UCSD-AML1 (cell line): Measurements from ENCODE around the gene CLDN3.
A peak's percentile ranks its signal among the peaks of the same experiment; 100 is the strongest.

ENCODE experiments used
- DNase-seq: peaks from one replicate; lab custom pipeline; 2025; ENCODE audit not compliant: unreplicated experiment; lab: John Stamatoyannopoulos, UW

CLDN3 gene

DNA sequence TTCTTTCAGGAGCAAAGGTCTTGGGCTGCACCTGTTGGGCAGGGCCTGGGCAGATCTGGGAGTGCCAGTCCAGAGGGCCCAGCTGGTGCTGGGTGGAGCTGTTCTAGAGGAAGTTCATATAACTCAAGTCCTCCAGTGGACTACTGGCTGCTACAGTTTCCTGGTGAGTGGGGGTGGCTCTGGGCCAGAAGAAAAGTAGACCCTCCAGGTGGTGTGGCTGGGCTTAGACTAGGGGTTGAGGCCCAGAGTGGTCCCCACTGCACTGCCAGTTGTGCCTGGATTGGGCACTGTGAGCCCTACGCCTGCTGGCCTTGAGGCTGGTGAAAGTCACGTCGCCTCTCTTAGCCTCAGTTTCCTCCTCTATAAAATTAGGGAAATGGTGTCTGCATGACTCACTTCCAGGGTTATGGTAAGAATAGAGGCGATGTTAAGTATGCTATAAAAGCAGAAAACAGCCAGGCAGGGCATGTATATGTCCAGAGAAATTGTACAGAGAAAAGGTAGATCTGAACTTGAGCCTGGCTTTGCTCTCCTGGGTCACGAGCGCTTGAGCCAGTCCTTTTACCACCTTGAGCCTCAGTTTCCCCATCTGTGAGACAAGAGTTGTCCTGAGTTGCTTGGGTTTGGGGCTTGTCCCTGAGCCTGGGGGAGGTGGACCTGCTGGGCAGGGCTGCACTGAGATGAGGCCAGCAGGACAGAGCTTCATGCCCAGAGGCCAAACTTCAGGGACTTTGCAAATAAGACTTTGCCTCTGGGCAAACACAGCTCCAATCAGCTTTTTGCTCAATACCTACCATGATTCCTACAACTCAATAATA lies 3.8 kb upstream of the CLDN3 start:
- DNase-seq: no peak

- DNase-seq: no peak
Measured at GRCh38 chr7:73770860-73771670, 995 bp upstream of the CLDN3 start.

- no peak for DNase-seq
Measured at GRCh38 chr7:73769481-73770001, 529 bp downstream of the CLDN3 start.

GRCh38 chr7:73768641-73769480 lies 1.2 kb downstream of the CLDN3 start:
- no peak for DNase-seq

GRCh38 chr7:73766556-73767229 lies 3.4 kb downstream of the CLDN3 start:
- no peak for DNase-seq

- DNase-seq: no peak
Measured at GRCh38 chr7:73762659-73762999, 7.4 kb downstream of the CLDN3 start.

DNA sequence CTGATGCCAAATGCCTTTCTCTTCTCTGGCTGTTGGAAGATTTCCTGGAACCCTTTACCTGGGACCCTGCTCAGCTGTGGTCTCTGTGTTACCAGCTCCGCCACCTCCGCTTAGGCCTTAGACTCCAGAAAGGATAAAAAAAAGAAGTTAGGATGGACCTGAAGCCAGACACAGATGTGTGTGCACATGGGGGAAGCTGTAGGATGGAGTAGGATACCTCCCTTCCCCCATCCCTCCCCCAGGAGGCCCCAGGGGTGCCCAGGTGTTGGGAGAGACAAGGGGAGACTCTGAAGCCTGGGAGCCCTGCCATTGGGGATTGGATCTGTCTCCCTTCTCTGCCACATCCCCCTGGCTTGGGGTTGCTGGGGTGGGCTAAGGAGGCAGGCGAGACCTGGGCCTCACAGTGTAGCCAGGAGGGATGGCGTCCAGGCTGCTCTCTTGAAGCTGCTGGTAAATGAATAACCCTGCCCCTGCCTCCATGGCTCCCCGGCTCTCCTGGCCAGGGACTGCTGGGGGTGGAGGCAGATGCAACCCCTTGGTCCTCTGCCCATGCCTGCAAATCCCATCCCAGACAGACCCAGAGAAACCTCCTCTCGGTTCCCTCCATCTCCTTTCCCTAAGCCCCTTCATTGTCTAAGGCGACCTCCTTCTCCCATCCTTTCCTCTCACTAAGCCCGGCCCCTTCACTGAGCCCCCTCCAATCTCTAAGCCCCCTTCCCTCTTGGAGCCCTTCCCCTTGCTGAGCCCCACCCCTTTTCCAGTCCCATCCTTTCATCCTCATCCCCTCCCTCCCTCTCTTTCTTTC lies 8.0 kb downstream of the CLDN3 start:
- no peak for DNase-seq

- no peak for DNase-seq
Measured at GRCh38 chr7:73758581-73759138, 11.4 kb downstream of the CLDN3 start.

- DNase-seq: peak; percentile 14
Measured at GRCh38 chr7:73749931-73750776, 19.9 kb downstream of the CLDN3 start.

GRCh38 chr7:73746378-73746777 lies 23.7 kb downstream of the CLDN3 start:
- DNase-seq: no peak

GRCh38 chr7:73742753-73743641 lies 27.1 kb downstream of the CLDN3 start:
- DNase-seq: no peak

GRCh38 chr7:73742338-73742752 lies 27.7 kb downstream of the CLDN3 start:
- no peak for DNase-seq

- DNase-seq: no peak
Measured at GRCh38 chr7:73741600-73741999, 28.5 kb downstream of the CLDN3 start.

DNA sequence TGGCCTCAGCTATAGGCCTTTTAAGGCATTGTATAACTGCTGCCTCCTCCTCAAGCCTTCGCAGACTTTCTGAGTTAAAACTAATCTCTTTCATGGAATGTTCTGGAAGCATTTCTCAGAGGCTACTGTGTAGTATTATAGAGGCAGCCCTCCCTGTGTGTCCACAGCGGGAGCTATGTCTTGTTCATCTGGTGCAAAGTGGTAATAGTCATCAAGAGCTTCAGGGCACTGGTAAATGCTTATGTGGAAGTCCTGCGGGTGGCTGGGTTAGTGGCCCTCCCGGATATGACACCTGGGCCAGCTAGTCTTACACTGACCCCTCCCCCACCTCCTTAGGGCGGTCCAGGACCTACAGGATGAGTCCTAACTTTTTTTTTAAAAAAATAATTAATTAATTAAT lies 29.3 kb downstream of the CLDN3 start:
- no peak for DNase-seq

GRCh38 chr7:73740212-73740611 lies 29.9 kb downstream of the CLDN3 start:
- no peak for DNase-seq

- no peak for DNase-seq
Measured at GRCh38 chr7:73739387-73739767, 30.7 kb downstream of the CLDN3 start.

DNA sequence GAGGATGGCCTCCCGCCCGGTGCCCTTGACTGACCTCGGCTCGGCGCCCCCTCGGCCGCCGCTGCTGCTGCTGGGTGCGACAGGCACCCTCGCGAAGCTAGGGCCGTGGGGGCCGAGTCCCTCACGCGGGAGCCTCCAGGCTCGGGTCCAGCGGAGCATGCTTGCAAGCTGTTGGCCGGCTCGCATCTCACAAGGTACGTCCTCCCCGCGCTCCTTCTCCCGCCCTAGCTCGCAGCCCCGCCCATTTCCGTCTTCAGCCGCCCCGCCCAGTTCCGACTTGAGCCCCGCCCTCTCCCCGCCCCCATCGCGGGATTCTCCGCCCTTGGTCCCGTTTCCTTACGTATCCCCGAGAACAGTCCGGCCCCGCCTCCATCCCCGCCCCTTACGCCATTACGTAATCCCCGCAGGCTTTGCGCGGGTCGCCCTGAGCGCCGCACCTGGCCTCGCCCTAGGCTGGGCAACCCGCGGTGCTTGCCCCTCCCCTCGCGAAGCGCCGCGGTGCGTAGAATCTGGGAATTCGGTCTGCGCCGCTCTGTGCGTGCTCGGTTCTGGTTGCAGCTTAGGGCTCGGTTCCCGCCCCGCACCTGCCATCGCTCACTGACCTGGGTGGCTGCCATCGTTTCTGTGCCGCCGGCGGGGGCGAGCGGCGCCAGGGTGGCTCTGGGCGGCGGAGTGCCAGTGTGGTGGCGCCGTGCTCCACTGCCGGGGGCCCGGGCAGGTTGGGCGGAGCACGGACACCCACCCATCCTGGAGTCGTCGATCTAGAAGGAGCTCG lies 31.3 kb downstream of the CLDN3 start, which contains the start of gene ABHD11:
Gene ABHD11 (minus strand): TSS at position 191 of the 775 bp plus-strand sequence. CDS start 32 bp downstream, at position 159.
- DNase-seq: peak; percentile 90
